Prostate gland (tissue), 2 donors: ENCODE results near the gene TSPAN2. TPM values are rescaled to one million over a fixed set of nuclear protein-coding genes. Genes with fewer than 3 reads are reported as not detected.

Experiments
- DNase-seq: peaks from one replicate; pipeline ENCODE4 v3.0.0-alpha.2; 2019; ENCODE audit warnings: low spot score
- H3K27ac ChIP-seq, 2 donors: fragments of 200-600 bp; sonication (generic); 2 replicates each; pipeline ENCODE4 v1.5.1; 2017 to 2019
- H3K27me3 ChIP-seq: fragments of 200-600 bp; sonication (generic); replicated peaks from 2 replicates; pipeline ENCODE4 v1.5.1; 2019; ENCODE audit not compliant: insufficient read depth
- H3K36me3 ChIP-seq, 2 donors: fragments of 200-600 bp; sonication (generic); 1 replicate in 1 of 2; 2 replicates in 1 of 2; pipeline versions ENCODE4 v1.5.1 to v1.8.1; 2017 to 2019
- H3K4me1 ChIP-seq: fragments of 200-600 bp; sonication (generic); replicated peaks from 2 replicates; pipeline ENCODE4 v1.5.1; 2019
- H3K4me3 ChIP-seq, 2 donors: fragments of 200-600 bp; sonication (generic); 2 replicates each; pipeline ENCODE4 v1.5.1; 2017 to 2019
- H3K9me3 ChIP-seq: fragments of 200-600 bp; sonication (generic); 2 replicates; pipeline ENCODE4 v1.5.1; 2017
- CTCF ChIP-seq, 4 experiments: fragments of 200-600 bp in 2 of 4; fragments of 450-650 bp in 2 of 4; sonication (generic) in 2 of 4; IDR thresholded peaks; 1 replicate in 3 of 4; 2 replicates in 1 of 4; pipeline ENCODE4 v1.5.1; 2016 to 2019; ENCODE audit warnings: antibody characterized with exemption in 4 of 4, mild to moderate bottlenecking in 2 of 4, moderate library complexity in 2 of 4
- POLR2A ChIP-seq: fragments of 450-650 bp; IDR thresholded peaks from one replicate; pipeline ENCODE4 v1.6.1; 2016; ENCODE audit warnings: antibody characterized with exemption, mild to moderate bottlenecking
- POLR2AphosphoS5 ChIP-seq: sonication (generic); formaldehyde crosslinking; IDR thresholded peaks from one replicate; pipeline ENCODE4 v1.6.1; 2017; ENCODE audit warnings: antibody characterized with exemption
- WGBS: methylation state at CpG from one replicate; pipeline ENCODE4 v1.1.5; 2018; 5-methylcytosine and 5-hydroxymethylcytosine counted together
- intact Hi-C: fragments of 100-400 bp; cut with DNase I; formaldehyde crosslinking; loops from one replicate; pipeline ENCODE4 v1.14.2; 2022
- total RNA-seq, 2 donors: library from RNA; depleted of rRNA; stranded (reverse); fragments of >200 nt; gene quantifications; one replicate each; pipeline ENCODE4 v1.1.0, GENCODE V29; 2016

TSPAN2 gene
- total RNA-seq, 2 donors from 2014 or later: 6.9 to 11.3 TPM

GRCh38 chr1:115098979-115099692, 9.8 kb upstream of the TSPAN2 start:
- TF ChIP-seq POLR2AphosphoS5: peak; percentile 71
- no peak for TF ChIP-seq CTCF (IDR thresholded peaks at IDR 0.05)
- TF ChIP-seq POLR2A: peak; percentile 34
- DNase-seq: peak; percentile 76
- peak overlapping the region; percentile 10 to 14 for H3K4me3 ChIP-seq
- H3K4me1 ChIP-seq: no peaks in the 10 kb centered on the region
- intact Hi-C loops: loop anchor here (10.0 kb wide), 1 partner anchor 344 kb away; the partner anchor contains the start of gene CSDE1
- no peaks in the 10 kb centered on the region for H3K9me3 ChIP-seq
- WGBS: 16% methylated on average over 13 of the region's 13 CpGs
- H3K27ac ChIP-seq: peak overlapping the region; percentile 65 to 69
- no peaks in the 10 kb centered on the region for H3K27me3 ChIP-seq
- no peaks in the 10 kb centered on the region for H3K36me3 ChIP-seq

GRCh38 chr1:115092175-115092574, 2.9 kb upstream of the TSPAN2 start:
- H3K36me3 ChIP-seq: no peaks in the 10 kb centered on the region
- H3K9me3 ChIP-seq: no peaks in the 10 kb centered on the region
- 90% methylated on average over 1 of the region's 1 CpG for WGBS
- TF ChIP-seq POLR2AphosphoS5: no peak
- H3K27ac ChIP-seq: no peak overlapping the region
- no peak for DNase-seq
- H3K4me1 ChIP-seq: no peaks in the 10 kb centered on the region
- intact Hi-C loops: loop anchor here (10.0 kb wide), 1 partner anchor 337 kb away; the partner anchor contains the start of gene CSDE1
- H3K4me3 ChIP-seq: no peak overlapping the region
- H3K27me3 ChIP-seq: no peaks in the 10 kb centered on the region

GRCh38 chr1:115091572-115091971, 2.3 kb upstream of the TSPAN2 start:
- TF ChIP-seq POLR2A (no peak), POLR2AphosphoS5 (no peak)
- 92% methylated on average over 2 of the region's 2 CpGs for WGBS
- H3K4me1 ChIP-seq: no peaks in the 10 kb centered on the region
- H3K36me3 ChIP-seq: no peaks in the 10 kb centered on the region
- no peak for DNase-seq
- no peak overlapping the region for H3K27ac ChIP-seq
- no peaks in the 10 kb centered on the region for H3K27me3 ChIP-seq
- intact Hi-C loops: loop anchor here (10.0 kb wide), 1 partner anchor 337 kb away; the partner anchor contains the start of gene CSDE1
- no peaks in the 10 kb centered on the region for H3K9me3 ChIP-seq
- H3K4me3 ChIP-seq: no peak overlapping the region

GRCh38 chr1:115090956-115091355, 1.7 kb upstream of the TSPAN2 start:
- intact Hi-C loops: loop anchor here (10.0 kb wide), 1 partner anchor 336 kb away; the partner anchor contains the start of gene CSDE1
- Histone ChIP-seq H3K27me3 (no peaks in the 10 kb centered on the region), H3K36me3 (no peaks in the 10 kb centered on the region), H3K9me3 (no peaks in the 10 kb centered on the region), H3K4me1 (no peaks in the 10 kb centered on the region), H3K27ac (peak overlapping the region in 1 of 2 donors; percentile 74), H3K4me3 (no peak overlapping the region)
- 97% methylated on average over 4 of the region's 4 CpGs for WGBS
- TF ChIP-seq CTCF (IDR thresholded peaks at IDR 0.05): no peak
- no peak for TF ChIP-seq POLR2AphosphoS5
- no peak for TF ChIP-seq POLR2A
- no peak for DNase-seq

- H3K4me1 ChIP-seq: no peaks in the 10 kb centered on the region
- intact Hi-C loops: loop anchor here (10.0 kb wide), 1 partner anchor 336 kb away; the partner anchor contains the start of gene CSDE1
- no peak for TF ChIP-seq POLR2A
- no peak for TF ChIP-seq CTCF (IDR thresholded peaks at IDR 0.05)
- TF ChIP-seq POLR2AphosphoS5: no peak
- no peaks in the 10 kb centered on the region for H3K36me3 ChIP-seq
- H3K9me3 ChIP-seq: no peaks in the 10 kb centered on the region
- DNase-seq: no peak
- WGBS: 45% methylated on average over 8 of the region's 8 CpGs
- no peak overlapping the region for H3K4me3 ChIP-seq
- no peaks in the 10 kb centered on the region for H3K27me3 ChIP-seq
- H3K27ac ChIP-seq: peak overlapping the region; percentile 74 to 75
Observed at GRCh38 chr1:115090540-115090939, 1.2 kb upstream of the TSPAN2 start.

DNA sequence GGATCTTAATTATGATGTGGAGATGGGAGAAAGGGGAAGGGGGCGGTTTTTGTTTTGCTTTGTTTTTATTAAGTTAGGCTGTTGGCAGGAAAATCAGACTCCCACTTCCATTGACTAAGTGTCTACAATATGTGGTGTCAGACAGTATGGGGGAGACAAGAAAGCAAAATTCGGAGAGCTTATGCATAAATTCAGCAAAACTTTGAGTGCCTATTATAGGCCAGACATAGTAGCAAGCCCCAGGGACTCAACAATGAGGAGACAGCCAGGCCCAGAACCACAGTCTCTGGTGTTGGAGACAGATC, 835 bp upstream of the TSPAN2 start:
- DNase-seq: no peak
- Histone ChIP-seq H3K36me3 (no peaks in the 10 kb centered on the region), H3K4me3 (peak overlapping the region in 1 of 2 donors; percentile 53), H3K27me3 (no peaks in the 10 kb centered on the region), H3K9me3 (no peaks in the 10 kb centered on the region), H3K4me1 (no peaks in the 10 kb centered on the region), H3K27ac (peak overlapping the region; percentile 74 to 75)
- intact Hi-C loops: loop anchor here (10.0 kb wide), 1 partner anchor 335 kb away; the partner anchor contains the start of gene CSDE1
- TF ChIP-seq CTCF (IDR thresholded peaks at IDR 0.05): peak in 1 of 4 experiments; percentile 0
- no peak for TF ChIP-seq POLR2AphosphoS5
- no peak for TF ChIP-seq POLR2A
- WGBS: 5% methylated on average over 2 of the region's 2 CpGs
